Loucy (cell line): ENCODE measurements around the gene TPRA1.

Experiments
- H2AFZ ChIP-seq: fragments of 200-600 bp; sonication (generic); 2 replicates; pipeline ENCODE4 v1.6.0; 2016; ENCODE audit warnings: antibody characterized with exemption, mild to moderate bottlenecking, low read length, moderate library complexity
- H3F3A ChIP-seq: fragments of 200-600 bp; 2 replicates; pipeline ENCODE4 v1.6.0; 2016; ENCODE audit warnings: antibody characterized with exemption, low read depth, mild to moderate bottlenecking
- H3K27me3 ChIP-seq: fragments of 200-600 bp; sonication (generic); 2 replicates; pipeline ENCODE4 v1.6.1; 2014; ENCODE audit warnings: low read length, mild to moderate bottlenecking; ENCODE audit not compliant: insufficient read depth, poor library complexity, severe bottlenecking
- H3K36me3 ChIP-seq: fragments of 200-600 bp; sonication (generic); 2 replicates; pipeline ENCODE4 v1.6.1; 2016; ENCODE audit warnings: low read length; ENCODE audit not compliant: insufficient read depth
- H3K4me1 ChIP-seq: fragments of 200-600 bp; sonication (generic); 2 replicates; pipeline ENCODE4 v1.5.1; 2014; ENCODE audit warnings: low read length, mild to moderate bottlenecking; ENCODE audit not compliant: insufficient read depth, poor library complexity, severe bottlenecking
- H3K4me2 ChIP-seq: fragments of 200-600 bp; sonication (generic); 2 replicates; pipeline ENCODE4 v1.6.0; 2014; ENCODE audit warnings: antibody characterized with exemption, low read length, low read depth, mild to moderate bottlenecking; ENCODE audit not compliant: poor library complexity, severe bottlenecking
- H3K4me3 ChIP-seq: fragments of 200-600 bp; sonication (generic); 2 replicates; pipeline ENCODE4 v1.5.1; 2014; ENCODE audit warnings: low read length, mild to moderate bottlenecking, mixed read lengths; ENCODE audit not compliant: poor library complexity, severe bottlenecking
- H3K79me2 ChIP-seq: fragments of 200-600 bp; sonication (generic); 2 replicates; pipeline ENCODE4 v1.6.1; 2014; ENCODE audit warnings: low read length; ENCODE audit not compliant: insufficient read depth
- H3K9ac ChIP-seq: fragments of 200-600 bp; sonication (generic); 2 replicates; pipeline ENCODE4 v1.6.0; 2014; ENCODE audit warnings: mild to moderate bottlenecking, low read depth, low read length, moderate library complexity; ENCODE audit not compliant: poor library complexity, severe bottlenecking
- H3K9me2 ChIP-seq: fragments of 200-600 bp; sonication (generic); replicated peaks from 2 replicates; pipeline ENCODE4 v1.6.1; 2016; ENCODE audit warnings: low read depth, low read length, mixed read lengths
- H3K9me3 ChIP-seq: fragments of 200-600 bp; sonication (generic); 2 replicates; pipeline ENCODE4 v1.6.1; 2014; ENCODE audit warnings: mild to moderate bottlenecking, antibody characterized with exemption, low read length, low read depth; ENCODE audit not compliant: insufficient read depth
- H4K20me1 ChIP-seq: fragments of 200-600 bp; sonication (generic); 2 replicates; pipeline ENCODE4 v1.6.0; 2014; ENCODE audit warnings: antibody characterized with exemption, low read length, mild to moderate bottlenecking; ENCODE audit not compliant: insufficient read depth, poor library complexity, severe bottlenecking
- CTCF ChIP-seq: fragments of 200-600 bp; sonication (generic); conservative IDR thresholded peaks from 2 replicates; pipeline ENCODE4 v1.5.1; 2014; ENCODE audit warnings: mild to moderate bottlenecking, antibody characterized with exemption, low read length
- EZH2phosphoT487 ChIP-seq: fragments of 200-600 bp; IDR thresholded peaks from 2 replicates; pipeline ENCODE4 v1.6.1; 2018; ENCODE audit warnings: antibody characterized with exemption, mild to moderate bottlenecking, moderate library complexity, borderline replicate concordance

Gene TPRA1

GRCh38 chr3:127565711-127566110 lies 24.8 kb downstream of the TPRA1 start:
- peaks cover 8% of the 10 kb centered on the region; the same call in 1 of the 2 replicates for H3K36me3 ChIP-seq
- no peaks in the 10 kb centered on the region for H3K9me3 ChIP-seq
- no peaks in the 10 kb centered on the region for H3K9me2 ChIP-seq
- no peak for TF ChIP-seq EZH2phosphoT487
- no peak for TF ChIP-seq CTCF
- peaks cover 33% of the 10 kb centered on the region for H3K27me3 ChIP-seq
- H3K4me3 ChIP-seq = no peak overlapping the region
- no peaks in the 10 kb centered on the region for H3K79me2 ChIP-seq
- no peaks in the 10 kb centered on the region for H4K20me1 ChIP-seq
- no peak overlapping the region for H2AFZ ChIP-seq
- H3K9ac ChIP-seq = no peak overlapping the region
- no peaks in the 10 kb centered on the region; the same call in 1 of the 2 replicates for H3F3A ChIP-seq
- no peaks in the 10 kb centered on the region for H3K4me1 ChIP-seq
- no peak overlapping the region for H3K4me2 ChIP-seq

GRCh38 chr3:127560051-127560787 lies 30.3 kb downstream of the TPRA1 start:
- H3K4me1 ChIP-seq = peaks cover 4% of the 10 kb centered on the region
- no peaks in the 10 kb centered on the region for H3K36me3 ChIP-seq
- H3K9ac ChIP-seq = no peak overlapping the region
- H3K79me2 ChIP-seq = no peaks in the 10 kb centered on the region
- H2AFZ ChIP-seq = peak overlapping the region; percentile 88
- peaks cover 33% of the 10 kb centered on the region for H3K27me3 ChIP-seq
- no peaks in the 10 kb centered on the region; the same call in 1 of the 2 replicates for H3F3A ChIP-seq
- H3K4me2 ChIP-seq = no peak overlapping the region
- H3K4me3 ChIP-seq = peak overlapping the region; percentile 28
- H4K20me1 ChIP-seq = no peaks in the 10 kb centered on the region
- H3K9me3 ChIP-seq = peaks cover 5% of the 10 kb centered on the region; the same call in 1 of the 2 replicates
- H3K9me2 ChIP-seq = no peaks in the 10 kb centered on the region
- no peak for TF ChIP-seq EZH2phosphoT487
- TF ChIP-seq CTCF = no peak

- Histone ChIP-seq H3K79me2 (no peaks in the 10 kb centered on the region), H3K9me3 (peaks cover 5% of the 10 kb centered on the region; the same call in 1 of the 2 replicates), H3K4me2 (no peak overlapping the region), H3K9ac (no peak overlapping the region), H3K9me2 (no peaks in the 10 kb centered on the region), H3K4me3 (no peak overlapping the region), H3F3A (no peaks in the 10 kb centered on the region; the same call in 1 of the 2 replicates), H3K36me3 (no peaks in the 10 kb centered on the region), H3K27me3 (peaks cover 2% of the 10 kb centered on the region), H3K4me1 (peaks cover 4% of the 10 kb centered on the region), H4K20me1 (no peaks in the 10 kb centered on the region), H2AFZ (no peak overlapping the region)
- TF ChIP-seq CTCF (peak; percentile 54), EZH2phosphoT487 (no peak)
Measured at GRCh38 chr3:127556565-127556964, 34.0 kb downstream of the TPRA1 start.
